Spleen (tissue), 11 donors: Measurements from ENCODE around the gene ACTN2. TPM values are rescaled to one million over a fixed set of nuclear protein-coding genes. Genes with fewer than 3 reads are reported as not detected.
"Not testable (repeated sequence)": the region's sequence is repeated elsewhere in the genome, so short reads cannot be mapped to it uniquely, and the experiment has no call there.

Source experiments
- DNase-seq: peaks from one replicate; pipeline ENCODE4 v3.0.0-alpha.2; 2020
- H3K27ac ChIP-seq, 8 donors: fragments of 200-600 bp; sonication (generic) in 7 of 8; 1 replicate in 4 of 8; 2 replicates in 4 of 8; pipeline versions ENCODE4 v1.5.0 to v1.8.0; 2016 to 2021; ENCODE audit warnings: inconsistent platforms in 4 of 8, mild to moderate bottlenecking in 4 of 8, moderate library complexity in 1 of 8
- H3K27me3 ChIP-seq, 7 donors: fragments of 200-600 bp; sonication (generic) in 6 of 7; replicated peaks in 1 of 7; 1 replicate in 4 of 7; 2 replicates in 3 of 7; pipeline versions ENCODE4 v1.5.0 to v1.8.0; 2016 to 2021; ENCODE audit warnings: inconsistent platforms in 3 of 7, mild to moderate bottlenecking in 1 of 7
- H3K36me3 ChIP-seq, 6 donors: fragments of 200-600 bp; sonication (generic) in 5 of 6; 1 replicate in 4 of 6; 2 replicates in 2 of 6; pipeline versions ENCODE4 v1.5.0 to v1.8.0; 2016 to 2021; ENCODE audit warnings: inconsistent platforms in 2 of 6
- H3K4me1 ChIP-seq, 6 donors: fragments of 200-600 bp; sonication (generic) in 5 of 6; 1 replicate in 3 of 6; 2 replicates in 3 of 6; pipeline versions ENCODE4 v1.5.0 to v1.8.0; 2016 to 2021; ENCODE audit warnings: inconsistent platforms in 3 of 6
- H3K4me3 ChIP-seq, 8 donors: fragments of 200-600 bp; sonication (generic) in 7 of 8; 1 replicate in 4 of 8; 2 replicates in 4 of 8; pipeline versions ENCODE4 v1.5.0 to v1.8.0; 2016 to 2021; ENCODE audit warnings: inconsistent platforms in 4 of 8, mild to moderate bottlenecking in 4 of 8, moderate library complexity in 2 of 8
- H3K9me3 ChIP-seq, 8 donors: fragments of 200-600 bp; sonication (generic) in 7 of 8; 1 replicate in 4 of 8; 2 replicates in 4 of 8; pipeline versions ENCODE4 v1.5.0 to v1.8.0; 2016 to 2021; ENCODE audit warnings: inconsistent platforms in 4 of 8
- POLR2A ChIP-seq, 3 donors: fragments of 450-650 bp; IDR thresholded peaks; one replicate each; pipeline ENCODE4 v1.5.1; 2017; ENCODE audit warnings: antibody characterized with exemption in 3 of 3, mild to moderate bottlenecking in 1 of 3
- POLR2AphosphoS5 ChIP-seq, 3 donors: sonication (generic); formaldehyde crosslinking; IDR thresholded peaks; one replicate each; pipeline ENCODE4 v1.5.1; 2017; ENCODE audit warnings: antibody characterized with exemption in 3 of 3
- WGBS, 5 donors: extraction: QIAGEN DNeasy Blood & Tissue Kit in 3 of 5; methylation state at CpG; one replicate each; pipeline versions ENCODE4 v1.1.5 to v1.1.7; 2013 to 2018; 5-methylcytosine and 5-hydroxymethylcytosine counted together
- intact Hi-C: fragments of 100-400 bp; cut with DNase I; formaldehyde crosslinking; loops from one replicate; pipeline ENCODE4 v1.15.0; 2023; ENCODE audit warnings: low total_unique reads
- polyA plus RNA-seq, 3 donors: library from polyadenylated mRNA; stranded (reverse); fragments of 200-250 nt; gene quantifications; one replicate each; pipeline ENCODE4 v1.2.1, GENCODE V29; 2013
- total RNA-seq, 7 donors: library from RNA; depleted of rRNA in 3 of 7; stranded (reverse); fragments of >200 nt in 3 of 7; fragmentation: NEBNext Ultra II Directional in 4 of 7; extraction: Animal tissue kit (Norgen Biotek cat#: 25700) in 4 of 7; gene quantifications; one replicate each; pipeline versions ENCODE4 v1.1.0 to v1.2.1, GENCODE V29; 2016 to 2021
- TF ChIP-seq, protein P1 (sequence below), 11 experiments: fragments of 200-600 bp in 7 of 11; fragments of 450-650 bp in 4 of 11; sonication (generic) in 4 of 11; IDR thresholded peaks in 8 of 11; conservative IDR thresholded peaks in 3 of 11; 1 replicate in 7 of 11; 2 replicates in 4 of 11; pipeline versions ENCODE4 v1.4.0 to v1.8.0; 2016 to 2021; ENCODE audit warnings: antibody characterized with exemption in 11 of 11, inconsistent platforms in 4 of 11, mild to moderate bottlenecking in 1 of 11
- donor health status: healthy with polysubstance abuse.
- donor health status: DM: no; HTN: no; CAD: no; lungs with moderate emphysema.
- donor health status: DM: no; HTN: no; CAD: no.
- donor health status: Bipolar disorder and iron deficiency.
- donor health status: healthy.
- donor health status: DM: no; HTN: no; CAD: no.
- donor health status: DM: yes; HTN: yes; CAD: no.

ACTN2 gene
- total and polyA plus RNA-seq, 10 donors: 0.19 to 1.5 (median 0.64) TPM; not detected in 4

DNA sequence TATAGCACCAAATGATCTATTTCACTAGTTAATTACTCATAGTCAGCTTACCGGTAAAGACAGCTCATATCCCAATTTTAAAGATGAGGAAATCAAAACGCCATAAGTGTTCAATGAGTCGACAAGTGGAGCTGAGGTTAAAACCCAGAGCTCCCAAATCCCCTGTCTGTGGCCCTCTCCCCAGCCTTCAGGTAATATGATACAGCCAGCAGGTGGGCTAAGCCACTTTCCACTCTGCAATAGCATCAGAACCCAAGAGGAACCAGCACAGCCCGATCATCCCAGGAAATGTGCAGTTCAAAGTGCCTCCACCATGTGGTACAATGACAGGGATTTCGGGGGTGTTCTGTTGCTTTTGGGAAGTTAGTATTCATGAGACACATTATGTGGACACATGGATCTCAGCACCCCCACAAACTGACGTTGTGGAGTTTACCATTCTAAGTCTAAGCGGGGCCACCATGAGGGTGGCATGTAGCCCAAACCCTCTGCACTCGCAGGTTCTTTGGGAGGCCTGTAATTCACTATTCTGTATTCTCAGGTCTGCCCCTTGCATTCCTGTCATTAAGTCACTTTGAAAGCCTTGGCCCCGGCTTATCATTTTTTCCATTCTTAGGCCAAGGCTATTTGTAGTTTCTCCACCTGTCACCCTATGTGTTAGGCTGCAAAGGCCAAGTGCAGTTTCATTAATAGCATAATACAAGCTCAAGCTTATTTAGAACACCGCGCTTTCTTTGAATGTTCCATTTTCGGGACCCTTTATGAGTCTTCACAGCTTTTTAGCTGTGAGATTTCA, 26.3 kb upstream of the ACTN2 start:
- Histone ChIP-seq H3K27me3 (peaks cover 0 to 7% (median 0%) of the 10 kb centered on the region in 7 donors), H3K4me3 (no peak overlapping the region), H3K4me1 (peaks cover 0 to 8% (median 0%) of the 10 kb centered on the region in 6 donors), H3K36me3 (no peaks in the 10 kb centered on the region), H3K27ac (no peak overlapping the region), H3K9me3 (no peaks in the 10 kb centered on the region)
- TF ChIP-seq POLR2AphosphoS5 (IDR thresholded peaks at IDR 0.05): no peak
- no peak for TF ChIP-seq POLR2A (IDR thresholded peaks at IDR 0.05)
- TF ChIP-seq, protein P1, sequence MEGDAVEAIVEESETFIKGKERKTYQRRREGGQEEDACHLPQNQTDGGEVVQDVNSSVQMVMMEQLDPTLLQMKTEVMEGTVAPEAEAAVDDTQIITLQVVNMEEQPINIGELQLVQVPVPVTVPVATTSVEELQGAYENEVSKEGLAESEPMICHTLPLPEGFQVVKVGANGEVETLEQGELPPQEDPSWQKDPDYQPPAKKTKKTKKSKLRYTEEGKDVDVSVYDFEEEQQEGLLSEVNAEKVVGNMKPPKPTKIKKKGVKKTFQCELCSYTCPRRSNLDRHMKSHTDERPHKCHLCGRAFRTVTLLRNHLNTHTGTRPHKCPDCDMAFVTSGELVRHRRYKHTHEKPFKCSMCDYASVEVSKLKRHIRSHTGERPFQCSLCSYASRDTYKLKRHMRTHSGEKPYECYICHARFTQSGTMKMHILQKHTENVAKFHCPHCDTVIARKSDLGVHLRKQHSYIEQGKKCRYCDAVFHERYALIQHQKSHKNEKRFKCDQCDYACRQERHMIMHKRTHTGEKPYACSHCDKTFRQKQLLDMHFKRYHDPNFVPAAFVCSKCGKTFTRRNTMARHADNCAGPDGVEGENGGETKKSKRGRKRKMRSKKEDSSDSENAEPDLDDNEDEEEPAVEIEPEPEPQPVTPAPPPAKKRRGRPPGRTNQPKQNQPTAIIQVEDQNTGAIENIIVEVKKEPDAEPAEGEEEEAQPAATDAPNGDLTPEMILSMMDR (IDR thresholded peaks at IDR 0.05 in 8 of 11, conservative IDR thresholded peaks at IDR 0.05 in 3 of 11): no peak
- intact Hi-C loops: no loop called here
- WGBS, 5 donors: 80 to 87% (median 86%) methylated on average over 12 of the region's 12 CpGs
- no peak for DNase-seq

DNA sequence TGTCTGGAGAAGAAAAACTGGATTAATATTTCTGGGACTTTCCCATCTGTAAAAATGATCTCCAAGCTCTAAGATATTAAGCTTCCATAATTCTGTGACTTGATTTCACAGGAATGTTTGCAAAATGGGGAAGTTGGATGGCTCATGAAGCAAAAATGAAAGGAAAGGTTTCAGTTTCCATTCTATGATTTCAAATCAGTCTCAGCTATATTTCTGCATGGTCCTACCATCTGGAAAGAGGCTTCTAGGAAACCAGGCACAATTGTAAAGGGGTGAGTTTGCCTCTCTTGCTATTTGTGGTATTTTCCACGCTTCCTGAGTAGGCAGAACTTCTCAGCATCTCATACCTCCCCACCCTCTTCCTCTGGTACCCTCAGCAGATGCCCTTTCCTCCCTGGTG, 22.4 kb upstream of the ACTN2 start:
- intact Hi-C loops: no loop called here
- Histone ChIP-seq H3K27ac (no peak overlapping the region), H3K27me3 (no peaks in the 10 kb centered on the region), H3K9me3 (no peaks in the 10 kb centered on the region), H3K36me3 (no peaks in the 10 kb centered on the region), H3K4me1 (peaks cover 0 to 8% (median 0%) of the 10 kb centered on the region in 6 donors), H3K4me3 (no peak overlapping the region)
- TF ChIP-seq POLR2A (IDR thresholded peaks at IDR 0.05) (no peak), POLR2AphosphoS5 (IDR thresholded peaks at IDR 0.05) (no peak)
- TF ChIP-seq, protein P1 (IDR thresholded peaks at IDR 0.05 in 8 of 11, conservative IDR thresholded peaks at IDR 0.05 in 3 of 11): no peak
- whole genome bisulfite sequencing, 5 donors: 30 to 41% (median 37%) methylated on average over 1 of the region's 1 CpG
- no peak for DNase-seq

DNA sequence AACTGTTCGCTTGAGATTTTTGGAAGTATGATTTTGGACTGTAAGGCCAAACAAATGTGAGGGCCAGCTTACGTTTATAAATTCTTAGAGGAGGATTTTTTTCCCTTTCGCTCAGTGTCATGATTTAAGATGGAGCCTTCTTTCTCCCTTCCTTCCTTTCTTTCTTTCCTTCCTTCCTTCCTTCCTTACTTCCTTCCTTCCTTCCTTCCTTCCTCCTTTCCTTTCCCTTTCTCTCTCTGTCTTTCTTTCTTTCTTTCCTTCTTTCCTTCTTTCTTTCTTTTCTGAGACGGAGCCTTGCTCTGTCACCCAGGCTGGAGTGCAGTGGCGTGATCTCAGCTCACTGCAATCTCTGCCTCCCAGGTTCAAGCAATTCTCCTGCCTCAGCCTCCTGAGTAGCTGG, 17.4 kb upstream of the ACTN2 start:
- WGBS, 5 donors: 91 to 93% (median 92%) methylated on average over 5 of the region's 5 CpGs
- DNase-seq, H3K36me3 ChIP-seq, intact Hi-C loops, H3K27ac ChIP-seq, H3K4me3 ChIP-seq, H3K4me1 ChIP-seq, H3K9me3 ChIP-seq: not testable (repeated sequence)
- peaks cover 0 to 12% (median 0%) of the 10 kb centered on the region in 7 donors for H3K27me3 ChIP-seq

DNA sequence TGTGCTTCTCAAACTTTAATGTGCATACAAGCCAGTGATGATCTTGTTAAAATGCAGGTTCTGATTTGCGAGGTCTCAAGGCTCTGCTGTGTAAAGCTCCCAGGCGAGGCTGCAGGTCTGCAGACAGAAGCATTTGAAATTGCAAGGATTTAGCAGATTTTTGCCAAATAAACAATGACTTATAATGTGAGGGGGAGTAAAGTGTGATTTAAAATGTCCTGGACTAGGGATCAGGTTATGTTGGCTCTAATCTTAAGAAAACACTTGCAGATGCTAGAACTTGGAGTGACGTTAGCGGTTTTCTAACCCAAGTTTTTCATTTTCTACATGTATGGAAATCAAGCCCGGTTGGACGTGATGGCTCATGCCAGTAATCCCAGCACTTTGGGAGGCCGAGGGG, 16.2 kb upstream of the ACTN2 start:
- Histone ChIP-seq H3K9me3 (no peaks in the 10 kb centered on the region), H3K27me3 (peaks cover 0 to 19% (median 0%) of the 10 kb centered on the region in 7 donors), H3K4me1 (no peaks in the 10 kb centered on the region), H3K4me3 (no peak overlapping the region), H3K27ac (no peak overlapping the region), H3K36me3 (no peaks in the 10 kb centered on the region)
- 78 to 88% (median 85%) methylated on average over 7 of the region's 7 CpGs for WGBS, 5 donors
- no peak for DNase-seq
- TF ChIP-seq POLR2A (IDR thresholded peaks at IDR 0.05) (no peak), POLR2AphosphoS5 (IDR thresholded peaks at IDR 0.05) (no peak)
- TF ChIP-seq, protein P1 (IDR thresholded peaks at IDR 0.05 in 8 of 11, conservative IDR thresholded peaks at IDR 0.05 in 3 of 11): no peak
- intact Hi-C loops: no loop called here
